Anterior cingulate cortex (tissue), 58 donors: Measurements from ENCODE around the gene ULK4.
"Not testable (repeated sequence)": the region's sequence is repeated elsewhere in the genome, so short reads cannot be mapped to it uniquely, and the experiment has no call there.

ENCODE experiments used
- DNase-seq, 58 donors: peaks; one replicate each; lab custom pipeline; 2025; lab: John Stamatoyannopoulos, UW

ULK4 gene

DNA sequence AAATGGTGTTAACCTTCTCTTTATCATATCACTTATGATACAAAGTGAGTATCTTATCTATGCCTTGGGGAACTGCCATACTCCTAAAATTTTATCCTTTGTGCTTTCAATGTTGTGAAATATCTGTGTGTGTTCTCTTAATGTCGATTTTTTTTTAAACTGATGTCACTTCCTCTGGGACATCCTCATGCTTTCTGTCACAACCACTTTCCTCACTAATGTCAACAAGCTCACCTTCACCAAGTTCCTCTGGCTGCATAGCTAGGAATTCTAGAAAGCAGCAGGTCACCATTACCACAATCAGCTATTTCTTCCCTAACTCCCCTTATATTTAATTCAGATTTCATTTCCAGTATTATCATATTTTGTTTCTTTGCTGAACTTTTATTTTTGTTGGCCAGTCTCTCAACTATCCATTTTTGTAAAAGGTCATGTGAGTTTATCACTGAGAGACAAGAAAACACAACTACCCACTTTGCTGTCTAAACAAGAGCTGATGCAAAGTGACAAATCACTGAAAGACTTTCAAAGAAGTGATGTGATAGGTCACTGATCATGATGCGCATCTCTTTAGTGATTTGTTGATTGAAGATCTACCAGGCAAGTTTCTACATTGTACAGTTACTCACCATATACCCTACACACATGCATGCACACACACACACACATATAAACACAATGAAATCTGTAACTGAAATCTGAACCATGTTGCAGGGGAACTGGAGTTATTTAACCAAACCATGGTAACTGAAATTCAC is 369.0 kb downstream of the ULK4 start:
- DNase-seq: no peak

DNA sequence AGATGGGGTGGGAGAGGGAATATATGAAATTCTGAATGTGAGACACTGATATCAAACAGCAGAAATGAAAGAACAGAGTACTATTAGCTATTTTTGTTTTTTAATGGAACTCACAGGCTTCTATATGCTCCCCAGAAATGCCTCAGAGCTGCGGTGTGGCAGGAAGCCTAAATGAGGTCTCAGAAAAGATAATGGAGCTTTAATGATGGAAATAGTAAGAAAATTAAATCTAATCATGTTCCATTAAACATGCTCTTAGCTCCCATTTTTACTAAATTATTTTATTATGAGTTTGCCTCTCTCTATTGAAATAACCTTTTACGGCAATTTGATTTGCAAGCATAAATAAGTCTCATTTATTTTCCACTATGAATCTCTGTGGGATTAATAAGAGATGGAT is 378.9 kb downstream of the ULK4 start:
- DNase-seq: no peak

DNA sequence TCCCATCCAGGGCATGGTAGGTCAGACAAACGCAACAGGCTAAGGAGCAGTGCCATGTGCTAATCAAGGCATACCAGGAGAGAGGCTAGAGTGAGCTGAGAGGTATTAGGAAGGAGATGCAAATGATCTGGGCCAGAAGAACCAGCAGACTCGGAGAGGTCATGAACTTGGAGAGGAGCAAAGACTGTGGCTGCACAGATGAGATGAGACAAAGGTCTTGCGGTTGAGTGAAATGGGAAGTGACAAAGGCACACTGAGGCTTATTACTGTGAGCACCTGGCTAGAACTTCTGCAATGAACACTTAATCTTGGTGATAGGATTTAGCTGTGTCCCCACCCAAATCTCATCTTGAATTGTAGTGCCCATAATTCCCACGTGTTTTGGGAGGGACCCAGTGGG is 380.2 kb downstream of the ULK4 start:
- DNase-seq: no peak

DNA sequence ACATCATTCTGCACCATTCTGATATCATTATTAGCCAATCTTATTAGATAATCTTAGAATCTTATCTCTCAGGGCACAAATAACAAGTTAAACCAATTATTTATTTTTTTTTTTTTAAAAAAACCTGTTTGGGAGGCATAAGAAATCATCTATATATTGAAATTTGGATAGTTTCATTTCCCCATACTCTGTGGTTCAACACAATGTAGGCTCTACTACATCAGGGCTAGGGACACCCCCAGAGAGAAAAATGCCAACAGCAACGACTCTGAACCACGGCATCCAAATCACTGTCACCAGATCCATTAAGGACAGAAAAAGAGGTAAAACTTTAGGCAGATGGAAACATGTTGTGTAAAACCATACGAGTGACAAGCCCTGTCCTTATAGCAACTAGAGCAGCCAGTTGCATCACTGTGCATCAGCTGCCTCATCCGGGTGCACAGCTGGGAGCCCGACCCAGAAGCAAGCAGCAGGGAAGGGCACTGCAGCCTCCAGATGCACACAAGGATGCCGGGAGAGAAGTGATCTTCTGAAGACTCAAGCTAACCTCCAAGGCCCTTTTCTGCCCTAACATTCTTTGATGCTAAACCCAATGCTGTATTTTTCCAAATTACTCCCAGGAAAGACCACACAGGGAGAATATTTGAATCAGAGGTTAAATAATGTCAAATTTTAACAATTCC is 381.5 kb downstream of the ULK4 start:
- no peak for DNase-seq

DNA sequence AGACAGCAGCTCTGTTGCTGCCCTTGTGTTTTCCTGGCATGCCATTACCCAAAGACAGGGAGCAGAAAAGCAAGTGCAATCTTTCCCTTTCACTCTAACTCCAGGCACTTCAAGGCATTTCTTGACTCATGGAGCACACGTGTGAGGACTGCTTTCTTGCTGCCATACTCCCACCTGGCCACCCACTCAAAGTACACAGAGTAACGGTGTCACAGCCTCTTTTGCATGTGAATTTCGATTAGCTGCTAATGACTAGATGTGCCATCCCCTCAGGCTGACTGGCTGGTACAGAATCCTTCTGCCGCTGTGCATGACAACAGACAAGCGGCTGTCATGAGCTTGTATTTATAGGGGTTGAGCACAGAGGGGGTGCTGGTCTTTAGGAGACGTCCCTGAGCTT is 382.0 kb downstream of the ULK4 start:
- peak in 1 of 58 donors; percentile 27 for DNase-seq

DNA sequence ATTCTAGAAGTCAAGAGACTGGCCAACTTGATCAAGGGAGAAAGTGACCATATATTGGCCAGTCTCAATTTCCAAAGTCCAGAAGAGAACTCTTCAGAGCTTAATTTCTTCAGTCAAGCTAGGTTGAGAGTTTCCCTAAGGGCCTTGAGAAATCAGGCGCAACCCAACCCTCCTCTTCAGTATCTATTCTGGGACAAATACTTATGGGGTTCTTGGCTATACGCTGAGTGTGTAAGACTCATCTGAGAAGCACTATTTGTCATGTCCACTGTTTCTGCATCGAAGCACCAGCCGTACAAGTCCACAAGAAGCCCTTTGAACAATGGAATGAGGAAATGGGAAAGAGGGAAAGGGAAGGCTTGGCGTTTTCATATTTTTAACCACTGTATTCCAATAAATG is 383.1 kb downstream of the ULK4 start:
- no peak for DNase-seq

DNA sequence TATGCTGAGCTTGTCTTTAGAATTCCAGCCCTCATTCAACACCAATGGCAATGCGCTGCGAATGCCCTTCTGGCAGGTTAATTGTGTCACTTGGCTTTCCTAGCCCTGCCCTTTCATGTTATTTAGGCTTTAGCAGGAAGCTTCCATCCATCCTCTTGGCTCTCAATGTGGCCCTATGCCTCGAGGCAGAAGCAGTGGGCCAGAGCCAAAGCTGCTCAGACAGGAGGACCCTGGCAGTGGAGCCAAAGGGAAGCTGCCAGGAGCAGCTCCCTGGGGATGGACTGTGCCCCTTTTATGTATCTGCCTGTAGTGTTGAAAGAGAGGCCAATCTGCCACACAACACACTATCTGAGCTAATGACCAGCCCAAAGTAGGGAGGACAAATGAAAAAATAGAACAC is 386.2 kb downstream of the ULK4 start:
- DNase-seq: peak in 28 of 58 donors; percentile 1 to 60 (median 10)

DNA sequence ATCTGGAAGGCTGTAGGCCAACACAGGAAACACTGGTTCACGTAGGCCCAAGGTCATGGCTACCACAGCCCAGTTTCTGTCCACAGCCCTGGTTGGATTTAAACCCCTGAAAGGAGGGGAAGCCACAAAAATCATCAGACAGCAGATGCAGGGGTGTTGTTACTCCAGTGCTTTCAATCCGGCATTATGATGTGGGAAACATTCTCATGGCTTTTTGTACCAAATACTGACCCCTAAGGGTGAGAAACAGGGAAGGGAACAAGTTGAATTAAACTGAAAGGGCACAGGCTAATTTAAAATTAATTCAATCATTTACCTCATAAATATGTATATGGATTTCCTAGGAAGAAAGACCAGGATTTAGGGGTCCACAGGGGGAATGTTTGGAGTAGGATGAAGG is 387.0 kb downstream of the ULK4 start:
- DNase-seq: no peak

DNA sequence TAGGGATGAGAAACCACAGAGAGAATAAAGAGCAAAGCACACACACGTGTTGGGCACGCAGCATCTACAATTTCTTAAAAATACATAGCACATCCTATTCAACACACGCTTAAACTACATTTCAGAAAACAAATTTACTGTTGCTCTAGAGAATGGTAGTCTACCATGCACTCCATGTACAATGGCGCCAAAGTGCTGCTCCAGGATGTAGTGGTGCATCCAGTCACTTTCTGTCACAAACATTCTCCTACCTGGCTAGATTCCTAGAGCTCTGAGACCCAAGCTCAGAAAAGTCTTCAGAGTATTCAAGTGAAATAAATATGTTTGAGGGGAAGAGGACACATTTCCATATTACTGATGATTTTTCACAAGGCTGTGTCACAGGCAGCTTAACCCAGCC is 388.3 kb downstream of the ULK4 start:
- DNase-seq: no peak

DNA sequence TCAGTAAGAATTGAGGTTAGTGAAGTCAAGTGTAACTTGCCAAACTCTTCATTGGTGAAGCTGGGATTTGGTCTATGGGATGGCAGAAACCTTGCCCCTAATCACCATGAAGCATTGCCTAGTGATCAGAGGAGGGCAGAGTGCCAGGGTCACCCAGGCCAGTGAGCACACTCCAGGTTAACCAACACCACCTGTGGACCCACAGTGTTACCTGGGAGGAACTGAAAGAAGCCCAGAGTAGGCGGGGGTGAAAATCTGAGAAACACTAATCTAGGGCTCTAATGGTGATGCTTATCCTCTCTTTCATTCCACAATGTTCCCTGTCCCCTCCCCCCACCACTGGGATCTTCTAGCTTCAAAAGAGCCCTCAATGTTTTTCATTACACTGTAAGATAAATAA is 389.8 kb downstream of the ULK4 start:
- DNase-seq: no peak

DNA sequence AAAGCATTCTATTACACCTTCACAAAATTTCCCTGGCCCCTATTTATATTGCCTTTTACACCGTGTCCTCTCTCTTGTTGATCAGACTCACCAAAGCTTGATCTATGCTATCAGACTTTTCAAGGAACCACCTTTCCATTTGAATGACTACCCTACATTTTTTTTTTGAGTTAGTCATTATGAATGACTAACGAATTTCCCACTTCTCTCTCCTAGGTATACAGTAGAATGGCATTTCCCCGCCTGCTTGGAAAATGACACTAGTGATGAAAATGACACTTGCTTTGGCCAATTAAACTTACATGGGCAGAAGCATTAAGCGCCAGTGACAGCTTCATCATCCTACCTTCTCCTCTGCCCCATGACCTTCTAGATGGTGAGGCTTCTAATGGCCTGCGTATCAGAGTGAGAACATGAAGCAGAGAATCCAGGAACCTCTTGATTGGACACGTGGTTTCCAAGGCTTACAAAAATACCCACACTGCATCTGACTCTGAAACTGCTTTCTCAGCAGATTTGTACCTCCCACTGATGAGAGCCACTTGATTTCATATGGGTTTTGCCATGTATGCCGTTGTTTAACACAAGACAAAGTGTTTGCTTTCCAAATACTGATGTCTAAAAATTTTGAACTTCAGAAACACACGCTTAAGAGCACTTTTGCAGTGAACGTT is 392.1 kb downstream of the ULK4 start:
- no peak for DNase-seq

DNA sequence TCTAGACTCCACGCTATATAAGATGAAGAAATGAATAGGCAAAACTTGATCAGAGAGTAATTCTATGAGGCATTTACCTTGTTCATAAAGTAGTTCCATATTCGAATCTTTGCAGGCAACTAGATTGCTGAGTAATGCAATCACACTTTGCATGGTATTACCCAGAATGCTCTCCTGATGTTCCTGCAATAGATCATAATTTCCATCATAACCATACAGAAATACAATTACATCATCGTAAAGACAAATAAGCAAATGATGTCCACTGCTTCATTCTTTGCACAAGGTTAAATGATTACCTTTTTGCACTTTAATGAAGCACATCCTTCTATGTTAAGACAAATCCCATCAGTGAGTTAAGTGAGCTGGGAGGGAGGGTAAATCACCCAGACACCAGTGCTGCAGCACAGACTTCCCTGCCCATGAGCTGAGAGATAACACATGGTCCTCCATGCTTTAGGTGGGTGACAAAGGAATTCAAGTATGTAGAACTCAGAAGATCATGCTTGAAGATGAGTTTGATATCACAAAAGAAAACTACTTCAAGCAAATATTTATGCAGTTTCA is 395.9 kb downstream of the ULK4 start:
- DNase-seq: no peak

DNA sequence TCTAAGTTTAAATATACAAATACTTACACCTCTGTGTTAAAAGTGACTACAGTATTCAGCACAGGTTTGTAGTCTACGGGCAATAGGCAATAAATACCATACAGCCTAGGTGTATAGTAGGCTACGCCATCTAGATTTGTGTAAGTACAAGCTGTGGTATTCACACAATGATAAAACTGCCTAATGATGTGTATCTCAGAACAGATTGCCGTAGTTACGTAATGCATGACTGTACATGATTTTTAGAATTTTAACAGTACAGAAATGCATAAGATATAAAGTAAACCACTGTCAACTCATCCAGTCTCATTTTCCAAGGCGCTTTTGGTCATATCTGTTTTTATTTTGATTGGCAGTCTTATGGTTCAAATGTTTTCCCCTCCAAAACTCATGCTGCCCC is 396.9 kb downstream of the ULK4 start:
- DNase-seq: no peak

DNA sequence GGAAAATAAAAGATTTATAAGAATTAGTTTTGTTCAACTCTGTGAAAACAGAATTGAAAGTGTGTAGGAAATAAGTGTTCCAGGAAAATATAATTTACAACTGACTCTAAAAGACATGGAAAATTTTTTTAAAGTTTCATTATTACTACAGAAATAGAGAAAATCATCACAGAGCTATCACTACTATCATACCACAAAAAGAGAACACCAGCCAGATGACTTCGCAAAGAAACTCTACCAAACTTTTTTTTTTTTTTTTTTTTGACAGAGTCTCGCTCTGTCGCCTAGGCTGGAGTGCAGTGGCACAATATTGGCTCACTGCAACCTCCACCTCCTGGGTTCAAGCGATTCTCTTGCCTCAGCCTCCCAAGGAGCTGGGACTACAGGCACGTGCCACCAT is 405.7 kb downstream of the ULK4 start:
- not testable (repeated sequence) for DNase-seq

DNA sequence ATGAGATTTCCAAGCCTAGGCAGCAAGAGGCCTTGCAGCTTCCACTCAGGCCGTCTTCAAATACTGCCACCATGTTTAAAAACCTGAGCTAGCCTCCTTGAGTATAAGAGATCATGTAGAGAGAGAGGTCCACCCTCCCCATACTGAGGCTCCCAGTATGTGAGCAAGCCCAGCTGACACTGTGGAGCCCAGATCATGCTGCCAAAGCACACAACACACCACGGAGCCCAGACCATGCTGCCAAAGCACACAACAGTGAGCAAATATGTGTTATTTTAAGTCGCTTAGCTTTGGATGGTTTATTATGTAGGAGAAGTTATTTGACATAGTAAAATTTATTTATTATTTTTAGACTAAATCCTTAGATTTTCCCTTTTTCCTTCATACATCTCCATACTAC is 428.9 kb downstream of the ULK4 start:
- DNase-seq: no peak

DNA sequence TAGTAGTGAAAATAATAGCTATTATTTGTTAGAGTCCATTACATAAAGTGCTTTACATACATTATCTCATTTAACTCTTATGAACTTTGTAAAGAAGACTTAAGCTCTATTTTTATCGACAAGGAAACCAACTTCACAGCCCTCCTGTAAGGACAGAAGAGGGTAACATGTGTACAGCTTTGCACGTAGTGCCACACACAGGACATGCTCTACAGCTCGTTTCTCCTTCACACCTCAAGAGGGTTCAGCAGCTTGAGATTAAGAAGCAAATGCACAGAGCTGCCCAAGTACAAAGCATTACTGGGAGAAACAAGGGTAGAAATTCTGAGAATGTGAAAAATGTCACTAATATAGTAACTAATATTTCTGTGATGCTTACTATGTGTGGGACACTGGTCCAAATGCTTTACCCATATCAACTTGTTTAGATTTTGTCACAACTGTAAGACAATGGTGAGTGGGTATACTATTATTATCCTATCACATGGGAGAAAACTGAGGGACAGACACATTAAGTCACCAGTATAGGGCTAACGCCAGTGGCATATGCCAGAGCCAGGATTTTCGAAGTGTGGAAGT is 434.8 kb downstream of the ULK4 start:
- no peak for DNase-seq

DNA sequence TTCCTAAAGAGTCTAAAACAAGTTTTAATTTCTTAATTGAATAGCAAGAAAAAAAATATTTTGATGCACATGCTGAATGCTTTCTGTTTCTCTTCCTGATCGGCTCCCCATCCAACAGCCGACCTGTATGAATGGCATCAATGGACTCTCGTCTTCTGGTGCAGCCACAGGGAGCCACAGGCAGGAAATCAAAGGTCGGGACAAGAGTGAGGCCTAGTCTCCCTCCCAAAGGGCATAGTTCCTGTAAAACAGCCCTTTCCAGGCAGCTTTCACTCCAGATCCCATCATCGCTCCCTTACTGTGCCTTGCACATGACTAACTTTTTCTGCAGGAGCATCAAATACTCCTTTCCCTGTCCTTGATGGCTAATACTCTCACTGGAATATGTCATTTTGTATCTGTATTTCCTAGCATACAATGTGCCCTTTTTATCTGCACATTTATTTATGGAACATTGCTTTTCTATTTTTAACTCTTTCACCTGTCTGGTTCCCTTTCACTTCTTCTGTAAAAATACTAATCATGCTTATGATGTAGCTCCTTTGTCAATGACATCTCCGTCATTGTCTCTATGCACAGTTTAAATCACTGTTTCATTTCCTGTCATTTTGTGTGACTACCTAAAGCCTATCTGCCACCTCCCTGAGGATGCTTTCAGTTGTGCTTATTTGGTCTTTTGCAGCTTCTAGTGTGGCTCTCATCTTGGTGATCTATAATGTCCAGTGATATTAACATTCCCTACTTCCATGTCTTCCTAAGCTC is 436.4 kb downstream of the ULK4 start:
- no peak for DNase-seq

DNA sequence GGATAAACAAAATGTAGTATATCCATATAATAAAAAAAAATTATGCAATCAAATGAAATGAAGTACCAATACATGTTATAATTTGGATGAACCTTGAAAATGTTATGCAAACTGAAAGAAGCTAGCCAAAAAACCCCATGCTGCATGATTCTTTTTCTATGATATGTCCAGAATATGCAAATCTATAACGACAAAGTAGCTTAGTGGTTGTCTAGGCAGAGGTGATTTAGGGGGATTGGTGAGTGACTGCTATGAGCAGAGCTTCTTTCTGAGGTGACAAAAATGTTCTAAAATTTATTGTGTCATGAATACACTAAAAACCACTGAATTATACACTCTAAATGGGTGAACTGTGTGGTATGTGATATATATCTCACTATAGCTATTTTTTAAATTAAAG is 438.0 kb downstream of the ULK4 start:
- no peak for DNase-seq

DNA sequence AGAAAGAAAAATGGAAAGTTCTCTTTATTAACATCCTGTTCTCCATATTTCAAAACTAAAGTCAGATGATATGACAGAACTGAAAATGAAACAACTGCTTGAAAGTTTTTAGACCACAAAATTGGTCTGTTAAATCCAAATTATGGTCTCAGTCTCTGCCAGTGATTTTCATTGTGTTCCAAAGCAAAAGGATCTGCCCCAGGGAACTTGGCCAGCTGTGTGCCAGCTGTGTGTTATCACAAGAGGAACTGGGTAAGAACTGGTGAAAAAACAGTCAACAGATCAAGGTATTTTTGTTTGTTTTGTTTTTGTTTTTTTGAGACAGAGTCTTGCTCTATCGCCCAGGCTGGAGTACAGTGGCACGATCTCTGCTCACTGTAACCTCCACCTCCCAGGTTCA is 439.3 kb downstream of the ULK4 start:
- no peak for DNase-seq

DNA sequence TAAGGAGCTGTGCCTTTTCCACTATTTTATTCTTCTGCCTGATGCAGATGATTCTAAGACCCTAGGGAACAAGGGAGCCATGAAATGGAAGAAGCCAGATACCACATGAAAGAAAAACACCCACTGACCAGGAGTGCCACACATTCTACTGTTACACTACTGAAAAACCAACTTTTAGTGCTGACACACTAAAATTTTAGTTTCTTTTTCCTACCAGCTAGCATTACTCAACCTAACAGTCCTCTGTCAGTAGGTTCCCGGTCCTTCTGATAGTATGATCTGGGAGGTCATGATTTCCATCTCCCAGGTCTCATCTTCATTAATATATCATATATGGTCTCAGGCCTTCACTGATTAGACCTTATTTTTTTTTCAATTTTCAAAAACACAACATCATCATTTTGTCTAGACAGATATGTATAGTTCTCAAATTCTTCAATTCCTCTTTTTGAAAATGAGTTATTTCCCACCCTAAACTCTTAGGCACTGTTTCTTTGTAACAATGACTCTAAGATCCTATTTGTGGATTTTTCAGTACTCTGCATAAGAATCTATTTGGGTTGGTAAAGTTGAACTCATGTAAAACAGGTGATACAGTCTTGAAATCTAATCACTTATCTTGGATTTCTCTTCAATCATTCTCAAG is 440.8 kb downstream of the ULK4 start:
- DNase-seq: no peak
